IMR-90 (cell line): Measurements from ENCODE around the gene AATF. TPM values are rescaled to one million over a fixed set of nuclear protein-coding genes. Genes with fewer than 3 reads are reported as not detected.

ENCODE experiments used
- ATAC-seq: fragments of 200-7000 bp; cut with Tn5 transposase; 2 replicates; pipeline ENCODE4 v1.9.1; 2020; ENCODE audit warnings: low read depth, mild to moderate bottlenecking, moderate library complexity
- BruUV-seq: library from RNA; stranded (reverse); fragments of 400-500 nt; replicated peaks from 2 replicates; lab custom pipeline; 2021; lab: Mats Ljungman, UMichigan
- CTCF ChIA-PET: fragments of 300-600 bp; formaldehyde crosslinking; extraction: SDS; loops from one replicate; lab custom pipeline; 2021; ENCODE audit warnings: antibody characterized with exemption; lab: Yijun Ruan, JAX
- POLR2A ChIA-PET: fragments of 300-600 bp; sonication (Branson Sonifier 250); formaldehyde crosslinking; loops from one replicate; lab custom pipeline; 2022; ENCODE audit warnings: antibody characterized with exemption; ENCODE audit not compliant: unreplicated experiment; lab: Charles Lee
- DNase-seq: peaks from one replicate; pipeline ENCODE4 v3.0.0; 2013
- H2AFZ ChIP-seq: replicated peaks from 2 replicates; pipeline ENCODE3; 2013; ENCODE audit warnings: low read length, mild to moderate bottlenecking; ENCODE audit not compliant: poor library complexity
- H2AK5ac ChIP-seq: 2 replicates; pipeline ENCODE4 v1.6.1; 2013; ENCODE audit warnings: low read depth, low read length, inconsistent platforms
- H2AK9ac ChIP-seq: replicated peaks from 2 replicates; pipeline ENCODE3; 2013; ENCODE audit warnings: mild to moderate bottlenecking, low read depth, low read length, moderate library complexity; ENCODE audit not compliant: poor library complexity
- H2BK120ac ChIP-seq: 2 replicates; pipeline ENCODE4 v1.6.1; 2013; ENCODE audit warnings: low read depth, low read length, inconsistent platforms
- H2BK15ac ChIP-seq: 3 replicates; pipeline ENCODE4 v1.6.1; 2013; ENCODE audit warnings: low read depth, low read length, inconsistent platforms
- H2BK20ac ChIP-seq: 2 replicates; pipeline ENCODE4 v1.6.1; 2013; ENCODE audit warnings: low read depth, mild to moderate bottlenecking, inconsistent platforms, low read length, moderate library complexity
- H2BK5ac ChIP-seq: 2 replicates; pipeline ENCODE4 v1.6.1; 2013; ENCODE audit warnings: mild to moderate bottlenecking, low read depth, low read length, inconsistent platforms; ENCODE audit not compliant: poor library complexity, severe bottlenecking
- H3K14ac ChIP-seq: replicated peaks from 2 replicates; pipeline ENCODE4 v1.6.1; 2013; ENCODE audit warnings: low read depth, low read length, inconsistent platforms
- H3K18ac ChIP-seq: 2 replicates; pipeline ENCODE4 v1.6.1; 2013; ENCODE audit warnings: low read depth, low read length, control low read depth
- H3K23ac ChIP-seq: 2 replicates; pipeline ENCODE4 v1.6.1; 2013; ENCODE audit warnings: low read depth, low read length, inconsistent platforms
- H3K27ac ChIP-seq: 2 replicates; pipeline ENCODE4 v1.5.1; 2013; ENCODE audit warnings: mild to moderate bottlenecking, control low read depth, low read length; ENCODE audit not compliant: insufficient read depth
- H3K27me3 ChIP-seq: 2 replicates; pipeline ENCODE4 v1.6.1; 2013; ENCODE audit warnings: low read length; ENCODE audit not compliant: control insufficient read depth, insufficient read depth
- H3K36me3 ChIP-seq: 2 replicates; pipeline ENCODE4 v1.6.1; 2013; ENCODE audit warnings: low read length, mixed read lengths; ENCODE audit not compliant: control insufficient read depth, insufficient read depth
- H3K4ac ChIP-seq: 2 replicates; pipeline ENCODE4 v1.6.1; 2013; ENCODE audit warnings: low read depth, low read length, inconsistent platforms
- H3K4me1 ChIP-seq: 2 replicates; pipeline ENCODE4 v1.6.1; 2013; ENCODE audit warnings: low read length, mixed read lengths; ENCODE audit not compliant: control insufficient read depth, insufficient read depth
- H3K4me2 ChIP-seq: 2 replicates; pipeline ENCODE4 v1.6.1; 2013; ENCODE audit warnings: low read depth, mild to moderate bottlenecking, control low read depth, low read length, moderate library complexity
- H3K4me3 ChIP-seq: 2 replicates; pipeline ENCODE4 v1.5.1; 2013; ENCODE audit warnings: low read depth, mild to moderate bottlenecking, control low read depth, low read length, moderate library complexity; ENCODE audit not compliant: insufficient read depth
- H3K56ac ChIP-seq: 2 replicates; pipeline ENCODE4 v1.6.1; 2013; ENCODE audit warnings: low read length, inconsistent platforms; ENCODE audit not compliant: insufficient read depth; ENCODE audit errors: extremely low read depth
- H3K79me1 ChIP-seq, 2 experiments: 2 replicates each; pipeline ENCODE4 v1.6.1; 2013; ENCODE audit warnings: low read length in 2 of 2, inconsistent platforms in 1 of 2, low read depth in 1 of 2
- H3K9ac ChIP-seq: 2 replicates; pipeline ENCODE4 v1.6.1; 2013; ENCODE audit warnings: low read depth, low read length, control low read depth
- H3K9me1 ChIP-seq: 2 replicates; pipeline ENCODE4 v1.6.1; 2013; ENCODE audit warnings: low read length, inconsistent platforms; ENCODE audit not compliant: insufficient read depth
- H3K9me3 ChIP-seq: 2 replicates; pipeline ENCODE4 v1.6.1; 2013; ENCODE audit warnings: low read length; ENCODE audit not compliant: control insufficient read depth, insufficient read depth
- H4K20me1 ChIP-seq: 2 replicates; pipeline ENCODE4 v1.6.1; 2013; ENCODE audit warnings: low read length, inconsistent platforms; ENCODE audit not compliant: insufficient read depth
- H4K5ac ChIP-seq: 2 replicates; pipeline ENCODE4 v1.6.1; 2013; ENCODE audit warnings: mild to moderate bottlenecking, low read depth, low read length, control low read depth
- H4K8ac ChIP-seq, 2 experiments: 2 replicates each; pipeline ENCODE4 v1.6.1; 2013; ENCODE audit warnings: low read depth in 2 of 2, low read length in 2 of 2, control low read depth in 1 of 2, inconsistent platforms in 1 of 2
- H4K91ac ChIP-seq: 2 replicates; pipeline ENCODE4 v1.6.1; 2013; ENCODE audit warnings: low read depth, low read length, inconsistent platforms; ENCODE audit not compliant: insufficient read depth
- FOS ChIP-seq: fragments of 150-350 bp; IDR thresholded peaks from 2 replicates; pipeline ENCODE4 v1.6.1; 2016; ENCODE audit warnings: low read depth, low read length
- POLR2A ChIP-seq: IDR thresholded peaks from 2 replicates; pipeline ENCODE4 v1.6.1; 2012; ENCODE audit warnings: mild to moderate bottlenecking, low read depth, low read length
- SMC3 ChIP-seq: fragments of 150-350 bp; IDR thresholded peaks from 2 replicates; pipeline ENCODE4 v1.6.1; 2016; ENCODE audit warnings: low read depth, mild to moderate bottlenecking, antibody characterized with exemption, low read length, moderate library complexity
- WGBS, 2 experiments: methylation state at CpG; one replicate each; pipeline versions ENCODE4 v1.1.5 to v1.1.7; 2013; ENCODE audit warnings: missing lambda C conversion rate in 2 of 2; ENCODE audit not compliant: insufficient read length in 1 of 2; ENCODE audit errors: extremely low coverage in 2 of 2; 5-methylcytosine and 5-hydroxymethylcytosine counted together
- dilution Hi-C: fragments of 300-500 bp; cut with HindIII; formaldehyde crosslinking; loops from one replicate; pipeline ENCODE4 v1.14.3; 2018; ENCODE audit warnings: low sequenced_read_pairs; ENCODE audit not compliant: unreplicated experiment
- in situ Hi-C: fragments of 300-500 bp; cut with MboI; formaldehyde crosslinking; loops from 3 replicates; pipeline ENCODE4 v1.14.3; 2019; ENCODE audit warnings: low sequenced_read_pairs, inconsistent platforms, mixed read lengths
- intact Hi-C: fragments of 100-400 bp; cut with micrococcal nuclease; formaldehyde crosslinking; loops from 2 replicates; pipeline ENCODE4 v1.10.0; 2022
- polyA plus RNA-seq, 3 experiments: library from polyadenylated mRNA; depleted of rRNA; stranded (reverse); fragments of >200 nt; gene quantifications; 2 replicates each; pipeline ENCODE4 v1.2.3, GENCODE V29; 2012; ENCODE audit warnings: low replicate concordance in 1 of 3
- total RNA-seq: library from RNA; depleted of rRNA; stranded (reverse); fragments of >200 nt; gene quantifications from 2 replicates; pipeline ENCODE4 v1.2.3, GENCODE V29; 2012
- TF ChIP-seq, protein P1 (sequence below): conservative IDR thresholded peaks from 2 replicates; pipeline ENCODE4 v1.5.1; 2012; ENCODE audit warnings: mild to moderate bottlenecking, low read depth, low read length, improper control_type of control experiment

Gene AATF
- total and polyA plus RNA-seq, 2 of the 4 experiments (the other 2 are of a cell fraction), result 21.0 to 34.8 TPM

DNA sequence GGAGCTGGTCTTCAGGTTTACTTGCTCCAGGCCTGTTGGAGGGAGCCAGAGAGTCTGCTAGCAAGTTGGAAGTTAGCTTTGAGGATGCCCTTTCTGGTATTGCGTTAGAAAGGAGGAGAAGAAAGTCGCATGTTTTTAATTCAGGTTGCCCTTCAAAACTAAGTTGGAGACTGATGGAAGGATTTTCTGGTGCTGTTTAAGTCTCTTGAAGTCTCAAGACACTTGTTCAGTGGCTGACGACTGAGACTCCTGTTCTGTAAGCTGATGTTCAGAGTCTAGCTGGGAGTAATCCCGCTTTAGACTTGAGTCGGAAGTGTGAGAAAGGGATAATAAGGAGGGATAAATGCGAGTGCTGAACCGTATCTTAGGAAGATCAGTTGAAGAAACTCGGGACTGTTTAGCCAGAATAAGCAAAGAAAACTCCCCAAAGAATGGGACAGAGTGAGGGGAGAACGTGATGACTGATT, 740 bp downstream of the AATF start:
- Histone ChIP-seq H2BK5ac (peak overlapping the region; percentile 49), H2AK9ac (peak overlapping the region; percentile 84), H4K8ac (peak overlapping the region; percentile 62 to 85; a peak in 3 of 4 replicates), H3K56ac (peak overlapping the region; percentile 67), H3K9me1 (0 out of 2 replicates have a peak, but pooled peaks cover 2% of the 10 kb centered on the region), H2BK20ac (no peak overlapping the region), H3K9ac (peak overlapping the region; percentile 80), H2AK5ac (no peak overlapping the region), H3K79me1 (peaks cover 23 to 27% of the 10 kb centered on the region in 2 experiments), H3K4me1 (peaks cover 3% of the 10 kb centered on the region), H2BK15ac (no peak overlapping the region), H3K27me3 (peaks cover 33% of the 10 kb centered on the region), H3K9me3 (no peaks in the 10 kb centered on the region), H3K23ac (peak overlapping the region; percentile 92), H3K14ac (peak overlapping the region; percentile 96), H4K5ac (peak overlapping the region; percentile 13), H2BK120ac (no peak overlapping the region; the same call in 1 of the 2 replicates), H3K18ac (no peak overlapping the region), H3K36me3 (peaks cover 13% of the 10 kb centered on the region), H4K20me1 (no peaks in the 10 kb centered on the region; the same call in none of the 2 replicates), H3K4me3 (peak overlapping the region; percentile 55), H2AFZ (peak overlapping the region; percentile 98), H3K4me2 (peak overlapping the region; percentile 95), H3K4ac (peak overlapping the region; percentile 88), H4K91ac (0 out of 2 replicates have a peak overlapping the region, but pooled peaks have one; percentile 39), H3K27ac (peak overlapping the region; percentile 78)
- DNase-seq (peak; percentile 37), ATAC-seq (peak; percentile 3; the same call in 1 of the 2 replicates)
- no TSS peak for BruUV-seq
- TF ChIP-seq POLR2A (no peak), FOS (no peak), SMC3 (no peak)
- TF ChIP-seq, protein P1, sequence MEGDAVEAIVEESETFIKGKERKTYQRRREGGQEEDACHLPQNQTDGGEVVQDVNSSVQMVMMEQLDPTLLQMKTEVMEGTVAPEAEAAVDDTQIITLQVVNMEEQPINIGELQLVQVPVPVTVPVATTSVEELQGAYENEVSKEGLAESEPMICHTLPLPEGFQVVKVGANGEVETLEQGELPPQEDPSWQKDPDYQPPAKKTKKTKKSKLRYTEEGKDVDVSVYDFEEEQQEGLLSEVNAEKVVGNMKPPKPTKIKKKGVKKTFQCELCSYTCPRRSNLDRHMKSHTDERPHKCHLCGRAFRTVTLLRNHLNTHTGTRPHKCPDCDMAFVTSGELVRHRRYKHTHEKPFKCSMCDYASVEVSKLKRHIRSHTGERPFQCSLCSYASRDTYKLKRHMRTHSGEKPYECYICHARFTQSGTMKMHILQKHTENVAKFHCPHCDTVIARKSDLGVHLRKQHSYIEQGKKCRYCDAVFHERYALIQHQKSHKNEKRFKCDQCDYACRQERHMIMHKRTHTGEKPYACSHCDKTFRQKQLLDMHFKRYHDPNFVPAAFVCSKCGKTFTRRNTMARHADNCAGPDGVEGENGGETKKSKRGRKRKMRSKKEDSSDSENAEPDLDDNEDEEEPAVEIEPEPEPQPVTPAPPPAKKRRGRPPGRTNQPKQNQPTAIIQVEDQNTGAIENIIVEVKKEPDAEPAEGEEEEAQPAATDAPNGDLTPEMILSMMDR, result no peak
- 0% methylated on average over 2 of the region's 9 CpGs; no CpG with 5 or more reads in 1 of the 2 experiments for WGBS, 2 experiments
- ChIA-PET CTCF (interaction anchor here (0.6 to 0.9 kb wide), 3 partner anchors 10 to 584 kb away, joined by 3 to 9 read pairs (median 4); no protein-coding TSS in a partner anchor), POLR2A (no interaction called here)
- in situ Hi-C loops, result no loop called here
- intact Hi-C loops, result loop anchor here (5.0 to 10.0 kb wide), 2 partner anchors 98 to 315 kb away; no protein-coding TSS in a partner anchor
- dilution Hi-C loops, result no loop called here
